ENCODE data around the gene C19orf18. TPM values are rescaled to one million over a fixed set of nuclear protein-coding genes. Genes with fewer than 3 reads are reported as not detected.
A peak's percentile ranks its signal among the peaks of the same experiment; 100 is the strongest.
"Not testable (repeated sequence)": the region's sequence is repeated elsewhere in the genome, so short reads cannot be mapped to it uniquely, and the experiment has no call there.

Gene C19orf18
- total RNA-seq, 1 experiment from 2014 or later = not detected

DNA sequence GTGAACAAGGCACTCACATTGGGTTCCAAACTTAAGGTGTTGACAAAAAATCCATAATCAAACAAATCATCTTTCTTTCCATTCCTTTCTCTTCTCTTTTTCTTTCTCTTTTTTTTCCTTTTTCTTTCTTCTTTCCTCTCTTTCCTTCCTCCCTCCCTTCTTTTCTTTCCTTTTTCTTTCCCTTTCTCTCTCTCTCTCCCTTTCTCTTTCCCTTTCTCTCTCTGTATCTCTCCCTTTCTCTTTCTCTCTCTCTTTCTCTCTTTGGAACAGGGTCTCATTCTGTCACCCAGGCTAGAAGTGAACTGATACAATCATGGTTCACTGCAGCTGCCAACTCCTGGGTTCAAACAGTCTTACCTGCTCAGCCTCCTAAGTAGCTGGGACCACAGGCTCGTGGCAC is 12.5 kb downstream of the C19orf18 start:
- in situ Hi-C loops (cut with HindIII; ENCODE audit: low pct_unique_long_range_greater_than_20kb, low sequenced_read_pairs) = no loop called here
- no peak for DNase-seq (ENCODE audit: low read depth, low spot score)

DNA sequence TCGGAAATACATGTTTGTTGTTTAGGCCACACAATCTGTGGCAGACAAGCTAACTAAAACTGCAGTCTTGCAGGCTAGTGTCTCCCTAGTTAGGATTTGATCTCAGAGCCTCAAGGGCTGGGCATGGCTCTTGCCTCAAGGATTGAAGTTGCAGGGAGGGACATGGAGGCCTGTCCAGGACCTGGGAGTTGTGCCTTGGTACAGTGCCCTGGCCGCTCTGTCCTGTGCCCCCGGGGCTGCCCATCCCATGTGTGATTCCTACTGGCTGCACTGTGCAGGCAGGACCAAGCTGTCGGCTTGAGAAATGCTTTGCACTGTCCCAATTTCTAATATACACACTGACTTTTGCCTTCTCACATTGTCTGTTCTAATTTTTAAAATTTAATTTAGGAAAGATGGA is 19.3 kb downstream of the C19orf18 start:
- in situ Hi-C loops (cut with HindIII; ENCODE audit: low pct_unique_long_range_greater_than_20kb, low sequenced_read_pairs) = no loop called here

DNA sequence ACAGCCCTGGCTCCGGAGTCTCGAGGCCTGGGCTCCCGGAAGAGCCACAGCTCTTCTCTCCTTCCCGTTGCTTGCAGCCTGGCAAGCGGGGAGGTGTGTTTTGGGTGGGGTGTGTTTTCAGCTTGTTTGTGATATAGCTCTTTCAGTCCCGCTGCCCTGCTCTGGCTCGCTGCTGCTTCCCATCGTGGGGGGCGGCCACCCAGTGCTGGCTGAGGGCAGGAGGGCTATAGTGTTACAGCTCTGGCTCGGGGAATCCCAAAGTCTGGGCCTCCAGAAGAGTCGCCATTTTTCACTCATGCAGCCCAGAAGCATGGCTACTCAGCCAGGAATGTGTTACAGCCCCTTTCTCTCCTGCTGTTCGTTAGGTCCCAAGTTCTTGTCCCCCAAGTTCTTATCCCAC is 24.6 kb downstream of the C19orf18 start:
- in situ Hi-C loops (cut with HindIII; ENCODE audit: low pct_unique_long_range_greater_than_20kb, low sequenced_read_pairs) = no loop called here
- DNase-seq (ENCODE audit: low read depth, low spot score) = no peak

More for the DNA sequence above, 19.3 kb downstream of the C19orf18 start:
- no peak for DNase-seq (ENCODE audit: low read depth, low spot score)

DNA sequence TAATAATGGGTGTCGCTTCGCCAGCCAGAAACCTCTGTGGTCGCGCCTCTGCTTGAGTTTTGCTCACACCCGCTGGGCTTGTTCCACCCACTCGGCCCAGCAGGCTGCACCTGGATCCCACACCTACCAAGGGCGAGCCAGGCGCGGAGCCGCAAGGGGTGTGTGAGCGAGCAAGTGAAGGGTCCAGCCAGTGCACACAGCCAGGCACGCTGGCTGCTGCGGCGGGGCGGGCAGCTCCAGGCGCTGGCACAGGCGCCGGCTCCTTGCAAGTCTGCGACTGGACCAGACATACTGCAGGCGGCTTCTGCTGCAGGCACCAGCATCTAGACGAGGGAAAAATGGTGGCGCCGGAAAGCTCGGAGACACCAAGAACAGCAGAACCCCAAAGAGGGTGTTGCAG is 25.0 kb downstream of the C19orf18 start:
- no peak for DNase-seq (ENCODE audit: low read depth, low spot score)
- in situ Hi-C loops (cut with HindIII; ENCODE audit: low pct_unique_long_range_greater_than_20kb, low sequenced_read_pairs) = no loop called here

DNA sequence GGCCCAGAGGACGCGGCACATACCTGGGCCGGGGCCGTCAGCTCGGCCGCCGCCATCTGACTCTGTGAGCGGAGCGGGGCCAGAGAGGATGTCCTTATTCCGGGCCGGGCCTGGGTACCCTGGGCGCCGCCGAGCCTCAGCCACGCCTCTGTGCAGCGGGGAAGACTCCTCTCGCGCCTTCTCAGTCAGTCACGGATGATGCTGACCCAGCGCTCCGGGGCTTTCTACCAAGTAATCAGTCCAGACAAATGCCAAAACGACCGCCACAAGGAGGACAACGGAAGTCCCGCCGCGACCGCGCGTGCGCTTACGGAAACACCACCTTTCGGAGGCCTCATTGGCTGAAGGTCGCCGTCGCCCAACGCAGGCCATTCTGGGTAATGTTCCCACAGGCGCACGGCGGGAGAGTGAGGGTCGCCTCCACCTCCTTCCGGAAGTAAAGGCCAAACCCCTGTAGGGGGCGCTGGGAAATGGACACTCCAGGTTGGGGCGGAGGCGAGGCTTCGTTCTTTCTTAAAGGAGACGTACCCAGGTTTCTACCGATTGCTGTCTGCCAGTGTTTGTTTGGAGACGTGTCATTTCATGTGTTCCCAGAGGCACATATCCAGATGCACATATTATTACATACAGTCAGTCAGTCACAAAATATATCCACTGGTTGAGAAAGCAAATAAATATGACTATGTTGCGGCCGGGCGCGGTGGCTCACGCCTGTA is 26.8 kb downstream of the C19orf18 start, which contains the start of gene ZNF256:
TSS of gene ZNF256 (minus strand) at position 288 of the 716 bp plus-strand sequence. CDS start at position 56, 232 bp downstream.
- in situ Hi-C loops (cut with HindIII; ENCODE audit: low pct_unique_long_range_greater_than_20kb, low sequenced_read_pairs) = no loop called here
- DNase-seq (ENCODE audit: low read depth, low spot score) = peak; percentile 93

DNA sequence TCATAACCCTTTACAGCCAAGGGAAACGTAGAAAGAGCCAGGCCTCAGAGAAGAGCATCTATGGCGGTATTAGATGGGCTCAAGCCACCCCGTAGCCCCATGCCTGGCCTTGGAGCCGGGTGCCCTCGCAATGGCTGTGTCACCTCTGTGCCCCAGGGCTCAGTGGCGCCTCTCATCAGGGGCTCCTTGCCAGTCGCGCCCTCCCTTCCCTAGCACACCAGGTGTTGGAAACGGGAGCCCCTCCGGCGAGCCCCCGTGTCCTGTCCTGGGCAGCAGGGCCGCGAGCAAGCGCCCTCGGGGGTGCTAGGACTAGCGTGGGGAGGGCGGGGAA is 27.3 kb downstream of the C19orf18 start:
- DNase-seq (ENCODE audit: low read depth, low spot score) = no peak
- in situ Hi-C loops (cut with HindIII; ENCODE audit: low pct_unique_long_range_greater_than_20kb, low sequenced_read_pairs) = no loop called here

DNA sequence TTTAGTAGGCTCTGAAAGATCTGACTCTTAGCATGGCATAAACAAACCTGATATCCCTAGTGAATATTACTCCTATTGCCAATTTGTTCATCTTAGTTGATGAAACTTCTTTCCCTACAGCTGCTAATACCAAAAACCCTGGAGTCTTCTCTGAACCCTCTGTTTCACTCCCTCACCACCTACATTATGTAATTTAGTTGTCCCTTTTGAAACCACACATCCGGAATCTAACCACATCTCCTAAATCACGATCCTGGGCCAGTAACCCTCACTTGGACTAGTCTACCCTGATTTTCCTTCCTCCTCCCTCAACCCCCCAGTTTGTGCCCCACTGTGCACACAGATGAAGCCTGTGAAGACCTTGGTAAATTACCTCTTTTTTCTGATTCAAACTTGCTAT is 28.0 kb downstream of the C19orf18 start:
- no peak for DNase-seq (ENCODE audit: low read depth, low spot score)
- in situ Hi-C loops (cut with HindIII; ENCODE audit: low pct_unique_long_range_greater_than_20kb, low sequenced_read_pairs) = no loop called here

DNA sequence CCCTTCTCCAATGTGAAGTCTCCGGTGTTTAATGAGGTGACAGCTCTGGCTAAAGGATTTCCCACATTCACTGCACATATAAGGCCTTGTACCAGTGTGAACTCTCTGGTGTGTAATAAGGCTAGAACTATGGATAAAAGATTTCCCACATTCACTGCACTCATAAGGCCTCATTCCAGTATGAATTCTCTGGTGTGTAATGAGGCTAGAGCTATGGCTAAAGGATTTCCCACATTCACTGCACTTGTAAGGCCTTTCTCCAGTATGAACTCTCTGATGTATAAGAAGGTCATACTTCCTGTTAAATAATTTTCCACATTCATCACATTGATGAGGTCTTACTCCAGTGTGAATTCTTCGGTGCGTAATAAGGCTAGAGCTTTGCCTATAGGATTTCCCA is 32.7 kb downstream of the C19orf18 start:
- DNase-seq (ENCODE audit: low read depth, low spot score) = no peak
- in situ Hi-C loops (cut with HindIII; ENCODE audit: low pct_unique_long_range_greater_than_20kb, low sequenced_read_pairs) = no loop called here

DNA sequence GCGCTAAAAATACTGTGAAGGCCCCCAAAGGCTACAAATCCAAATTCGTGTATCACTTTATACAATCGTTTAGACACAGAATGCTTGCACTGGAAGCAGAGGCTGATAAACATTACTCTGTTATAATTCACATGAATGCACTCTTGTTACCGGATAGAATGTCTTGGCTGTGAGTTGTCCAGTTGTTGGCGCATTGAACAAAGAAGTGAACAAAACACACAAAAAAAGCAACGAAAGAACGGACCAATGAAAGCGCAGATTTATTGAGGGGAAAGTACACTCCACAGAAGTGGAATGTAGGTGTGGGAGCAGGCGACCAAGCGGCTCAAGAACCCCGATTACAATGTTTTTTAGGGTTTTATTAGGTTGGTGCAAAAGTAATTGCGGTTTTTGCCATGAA is 38.6 kb downstream of the C19orf18 start:
- in situ Hi-C loops (cut with HindIII; ENCODE audit: low pct_unique_long_range_greater_than_20kb, low sequenced_read_pairs) = no loop called here

DNA sequence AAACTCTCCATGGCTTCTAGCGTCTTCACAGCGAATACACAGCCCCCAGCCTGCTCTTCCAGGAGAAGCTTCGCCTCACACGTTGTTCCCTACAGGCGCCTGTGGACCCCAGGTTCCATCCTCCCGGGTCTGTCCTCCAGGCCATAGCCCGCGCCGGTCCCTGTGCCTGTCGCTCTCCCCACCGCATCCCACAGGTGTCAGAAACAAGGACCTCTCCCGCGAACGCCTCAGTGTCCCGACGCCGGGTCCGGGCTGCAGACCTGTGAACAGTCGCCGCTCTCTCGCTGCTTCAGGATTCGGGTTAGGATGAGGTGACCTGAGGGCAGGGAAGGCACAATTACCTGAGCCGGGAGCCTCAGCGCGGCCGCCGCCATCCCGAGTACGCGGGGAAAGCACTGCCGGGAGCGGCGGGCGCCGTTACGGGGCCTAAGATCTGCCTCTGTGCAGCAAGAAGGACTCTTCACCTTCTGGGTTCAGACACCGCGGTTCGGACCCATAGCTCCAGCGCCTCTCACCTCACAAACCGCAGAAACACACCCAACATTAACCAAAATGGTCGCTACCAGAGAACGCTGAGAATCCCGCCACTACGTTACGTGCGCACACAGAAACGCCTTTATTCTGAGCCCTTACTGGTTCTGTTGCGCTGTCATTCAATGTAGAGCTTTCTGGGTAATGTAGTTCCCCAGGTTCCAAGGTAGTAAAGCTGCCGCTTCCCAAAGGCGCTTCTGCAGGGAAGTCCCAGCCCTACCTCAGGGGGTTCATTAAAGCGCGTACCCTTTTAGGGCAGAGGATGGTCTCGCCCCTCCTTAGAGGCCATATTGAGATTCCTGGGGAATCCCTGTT is 39.3 kb downstream of the C19orf18 start, which contains the start of gene ZNF418:
TSS of gene ZNF418 (minus strand) at position 583 of the 846 bp plus-strand sequence. CDS start 1,580 bp downstream, outside the sequence.
- in situ Hi-C loops (cut with HindIII; ENCODE audit: low pct_unique_long_range_greater_than_20kb, low sequenced_read_pairs) = no loop called here
- DNase-seq (ENCODE audit: low read depth, low spot score) = peak; percentile 60

More for the DNA sequence above, 38.6 kb downstream of the C19orf18 start:
- no peak for DNase-seq (ENCODE audit: low read depth, low spot score)

DNA sequence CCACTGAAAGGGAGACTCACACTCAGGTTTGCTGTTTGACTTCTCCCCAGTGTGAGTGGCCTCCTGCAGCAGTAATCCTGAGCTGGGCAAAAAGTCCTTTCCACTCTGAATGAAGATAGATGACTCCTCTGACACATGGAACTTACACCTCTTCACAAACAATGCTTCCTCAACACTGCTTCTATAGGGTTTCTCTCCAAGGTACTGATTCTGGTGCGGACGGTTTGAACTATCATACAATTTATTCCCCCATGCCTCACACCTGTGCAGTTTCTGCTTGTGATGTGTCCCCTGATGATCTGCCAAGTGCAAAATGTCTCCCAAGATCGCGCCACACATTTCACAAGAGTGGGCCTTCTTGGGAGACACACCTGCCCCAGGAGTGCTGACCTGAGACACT is 46.7 kb downstream of the C19orf18 start:
- in situ Hi-C loops (cut with HindIII; ENCODE audit: low pct_unique_long_range_greater_than_20kb, low sequenced_read_pairs) = no loop called here
- DNase-seq (ENCODE audit: low read depth, low spot score) = no peak

DNA sequence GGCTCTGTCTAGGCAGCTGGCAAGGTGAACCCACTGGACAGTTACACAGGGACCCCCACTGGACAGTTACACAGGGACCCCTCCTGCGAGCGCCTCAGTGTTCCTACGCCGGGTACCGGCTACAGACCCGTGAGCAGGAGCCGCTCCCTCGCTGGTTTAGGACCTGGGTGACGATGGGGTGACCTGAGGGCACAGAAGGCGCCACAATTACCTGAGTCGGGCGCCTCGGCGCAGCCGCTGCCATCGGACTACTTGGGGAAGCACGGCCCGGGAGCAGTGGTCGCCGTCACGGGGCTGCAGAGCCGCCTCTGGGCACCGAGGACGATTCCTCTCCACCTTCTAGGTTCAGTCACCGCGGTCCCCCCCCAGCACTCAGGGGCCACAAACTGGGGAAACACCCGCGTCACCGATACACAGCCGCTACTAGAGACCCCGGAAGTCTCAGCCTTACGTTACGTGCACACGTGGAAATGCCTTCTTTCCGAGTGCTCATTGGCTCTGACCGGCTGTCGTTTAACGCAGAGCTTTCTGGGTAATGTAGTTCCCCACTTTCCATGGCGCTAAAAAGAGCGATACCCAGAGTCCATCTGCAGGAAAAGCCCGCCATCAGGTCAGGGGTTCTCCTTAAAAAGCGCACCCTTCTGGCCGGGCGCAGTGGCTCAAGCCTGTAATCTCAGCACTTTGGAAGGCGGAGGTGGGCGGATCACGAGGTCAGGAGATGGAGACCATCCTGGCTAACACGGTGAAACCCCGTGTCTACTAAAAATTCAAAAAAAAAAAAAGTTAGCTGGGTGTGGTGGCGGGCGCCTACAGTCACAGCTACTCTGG is 58.0 kb downstream of the C19orf18 start, which contains the start of gene ZNF417:
TSS of gene ZNF417 (minus strand) at position 425 of the 828 bp plus-strand sequence. CDS start at position 244, 181 bp downstream.
- peak; percentile 96 for DNase-seq (ENCODE audit: low read depth, low spot score)
- in situ Hi-C loops (cut with HindIII; ENCODE audit: low pct_unique_long_range_greater_than_20kb, low sequenced_read_pairs) = not testable (repeated sequence)

DNA sequence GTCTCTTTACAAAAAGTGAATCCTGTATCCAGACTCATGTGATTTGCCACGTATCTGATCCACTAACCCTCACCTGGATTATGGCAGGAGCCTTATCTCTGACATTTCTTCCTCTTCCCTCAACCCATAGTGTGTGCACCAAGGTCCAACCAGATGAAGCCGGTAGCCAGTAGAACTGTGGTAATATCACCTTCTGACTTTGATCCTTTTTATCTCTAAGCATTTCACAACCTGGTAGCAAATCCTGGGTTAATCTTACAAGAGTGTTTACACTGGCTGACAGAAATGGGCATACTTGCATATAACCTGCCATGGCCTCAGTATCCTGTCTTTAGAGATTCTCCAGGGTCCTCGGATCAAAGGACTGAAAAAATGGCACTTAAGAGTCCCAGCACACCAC is 59.8 kb downstream of the C19orf18 start:
- in situ Hi-C loops (cut with HindIII; ENCODE audit: low pct_unique_long_range_greater_than_20kb, low sequenced_read_pairs) = no loop called here
- DNase-seq (ENCODE audit: low read depth, low spot score) = no peak

Other genes starting within 250 kb of the C19orf18 start
- 5.0 and 5.5 TPM in 2 replicates for gene ZNF671, start 246.9 kb downstream of the C19orf18 start, total RNA-seq (2014; rRNA removed; shearing (Covaris generic))
- 5.5 and 6.6 TPM in 2 replicates for gene ZNF776, start 227.7 kb downstream of the C19orf18 start, total RNA-seq (2014; rRNA removed; shearing (Covaris generic))
- 9.4 and 10.0 TPM in 2 replicates for gene ZNF586, start 204.9 kb downstream of the C19orf18 start, total RNA-seq (2014; rRNA removed; shearing (Covaris generic))
- 4.5 and 4.9 TPM in 2 replicates for gene ZNF552, start 159.6 kb downstream of the C19orf18 start, total RNA-seq (2014; rRNA removed; shearing (Covaris generic))
- gene ZNF587B, start 144.2 kb downstream of the C19orf18 start, total RNA-seq (2014; rRNA removed; shearing (Covaris generic)) = 19.0 and 21.2 TPM in 2 replicates
- gene ZNF587, start 124.7 kb downstream of the C19orf18 start, total RNA-seq (2014; rRNA removed; shearing (Covaris generic)) = 10.2 and 13.2 TPM in 2 replicates
- 0.48 and 1.6 TPM in 2 replicates for gene ZNF814, start 85.5 kb downstream of the C19orf18 start, total RNA-seq (2014; rRNA removed; shearing (Covaris generic))
- gene ZNF417, start 57.9 kb downstream of the C19orf18 start, total RNA-seq (2014; rRNA removed; shearing (Covaris generic)) = 7.7 and 8.1 TPM in 2 replicates
- 0.45 and 3.5 TPM in 2 replicates for gene ZNF418, start 39.1 kb downstream of the C19orf18 start, total RNA-seq (2014; rRNA removed; shearing (Covaris generic))
- 3.6 and 4.2 TPM in 2 replicates for gene ZNF256, start 26.8 kb downstream of the C19orf18 start, total RNA-seq (2014; rRNA removed; shearing (Covaris generic))
- 3.7 and 5.5 TPM in 2 replicates for gene ZNF606, start 28.3 kb upstream of the C19orf18 start, total RNA-seq (2014; rRNA removed; shearing (Covaris generic))
- not detected in 2 replicates for gene ZSCAN1, start 59.5 kb upstream of the C19orf18 start, total RNA-seq (2014; rRNA removed; shearing (Covaris generic))
- 0.21 and 0.42 TPM in 2 replicates for gene ZNF135, start 84.7 kb upstream of the C19orf18 start, total RNA-seq (2014; rRNA removed; shearing (Covaris generic))
- gene ZSCAN18, start 123.7 kb upstream of the C19orf18 start, total RNA-seq (2014; rRNA removed; shearing (Covaris generic)) = 2.8 and 3.6 TPM in 2 replicates
- gene ZNF329, start 176.3 kb upstream of the C19orf18 start, total RNA-seq (2014; rRNA removed; shearing (Covaris generic)) = 9.3 and 10.7 TPM in 2 replicates
- gene ZNF274, start 208.5 kb upstream of the C19orf18 start, total RNA-seq (2014; rRNA removed; shearing (Covaris generic)) = 11.9 and 14.3 TPM in 2 replicates

Measured in SK-MEL-5 (cell line).